Neural crest cell (in vitro differentiated cells): ENCODE results near the gene IMPA2. TPM values are rescaled to one million over a fixed set of nuclear protein-coding genes. Genes with fewer than 3 reads are reported as not detected.

Experiments used
- DNase-seq: peaks from one replicate; pipeline ENCODE4 v3.0.0; 2021; ENCODE audit warnings: low read depth, mixed read lengths, low spot score
- H3K27ac Mint-ChIP-seq: one replicate; pipeline ENCODE4 v1.8.0; 2021; ENCODE audit warnings: mild to moderate bottlenecking, mixed read lengths; ENCODE audit not compliant: unreplicated experiment
- H3K27me3 Mint-ChIP-seq: 2 replicates; pipeline ENCODE4 v1.8.0; 2021; ENCODE audit warnings: low read depth, mild to moderate bottlenecking, mixed read lengths
- H3K36me3 Mint-ChIP-seq: 2 replicates; pipeline ENCODE4 v1.8.0; 2021; ENCODE audit warnings: low read depth, mild to moderate bottlenecking, mixed read lengths
- H3K4me1 Mint-ChIP-seq: 2 replicates; pipeline ENCODE4 v1.8.0; 2021; ENCODE audit warnings: mixed read lengths
- H3K4me3 Mint-ChIP-seq: one replicate; pipeline ENCODE4 v1.8.0; 2021; ENCODE audit warnings: mild to moderate bottlenecking, mixed read lengths
- H3K9me3 Mint-ChIP-seq: 2 replicates; pipeline ENCODE4 v1.8.0; 2021; ENCODE audit warnings: mixed read lengths
- total RNA-seq: library from RNA; stranded (reverse); gene quantifications from 2 replicates; pipeline ENCODE4 v1.2.1, GENCODE V29; 2021
- TF ChIP-seq, protein P1 (sequence below): fragments of 200-600 bp; sonication (generic); conservative IDR thresholded peaks from 2 replicates; pipeline ENCODE4 v1.5.0; 2021; ENCODE audit warnings: antibody characterized with exemption, mild to moderate bottlenecking

The IMPA2 gene
- total RNA-seq, 1 donor from 2014 or later, result 51.3 TPM

DNA sequence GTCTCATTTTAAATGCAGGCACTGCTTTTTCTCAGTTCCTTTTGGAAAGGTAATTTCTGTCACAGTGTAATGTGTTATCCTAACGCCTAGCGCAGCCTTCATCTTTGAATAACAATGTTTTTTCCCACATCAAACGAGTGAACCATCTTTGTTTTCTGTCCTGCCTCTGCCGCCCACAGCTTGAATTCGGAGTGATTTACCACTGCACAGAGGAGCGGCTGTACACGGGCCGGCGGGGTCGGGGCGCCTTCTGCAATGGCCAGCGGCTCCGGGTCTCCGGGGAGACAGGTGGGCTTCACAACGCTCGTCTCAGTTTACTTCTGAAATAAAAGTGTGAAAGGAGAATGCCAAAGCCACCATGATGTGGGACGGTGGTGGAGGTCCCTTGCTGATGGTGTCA lies 32.8 kb downstream of the IMPA2 start:
- H3K4me3 Mint-ChIP-seq, result no peak overlapping the region
- H3K27ac Mint-ChIP-seq, result no peak overlapping the region
- no peaks in the 10 kb centered on the region for H3K9me3 Mint-ChIP-seq
- TF ChIP-seq, protein P1, sequence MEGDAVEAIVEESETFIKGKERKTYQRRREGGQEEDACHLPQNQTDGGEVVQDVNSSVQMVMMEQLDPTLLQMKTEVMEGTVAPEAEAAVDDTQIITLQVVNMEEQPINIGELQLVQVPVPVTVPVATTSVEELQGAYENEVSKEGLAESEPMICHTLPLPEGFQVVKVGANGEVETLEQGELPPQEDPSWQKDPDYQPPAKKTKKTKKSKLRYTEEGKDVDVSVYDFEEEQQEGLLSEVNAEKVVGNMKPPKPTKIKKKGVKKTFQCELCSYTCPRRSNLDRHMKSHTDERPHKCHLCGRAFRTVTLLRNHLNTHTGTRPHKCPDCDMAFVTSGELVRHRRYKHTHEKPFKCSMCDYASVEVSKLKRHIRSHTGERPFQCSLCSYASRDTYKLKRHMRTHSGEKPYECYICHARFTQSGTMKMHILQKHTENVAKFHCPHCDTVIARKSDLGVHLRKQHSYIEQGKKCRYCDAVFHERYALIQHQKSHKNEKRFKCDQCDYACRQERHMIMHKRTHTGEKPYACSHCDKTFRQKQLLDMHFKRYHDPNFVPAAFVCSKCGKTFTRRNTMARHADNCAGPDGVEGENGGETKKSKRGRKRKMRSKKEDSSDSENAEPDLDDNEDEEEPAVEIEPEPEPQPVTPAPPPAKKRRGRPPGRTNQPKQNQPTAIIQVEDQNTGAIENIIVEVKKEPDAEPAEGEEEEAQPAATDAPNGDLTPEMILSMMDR, result no peak
- H3K36me3 Mint-ChIP-seq, result peaks cover 5% of the 10 kb centered on the region
- peaks cover 26% of the 10 kb centered on the region for H3K4me1 Mint-ChIP-seq
- DNase-seq, result no peak
- no peaks in the 10 kb centered on the region for H3K27me3 Mint-ChIP-seq

DNA sequence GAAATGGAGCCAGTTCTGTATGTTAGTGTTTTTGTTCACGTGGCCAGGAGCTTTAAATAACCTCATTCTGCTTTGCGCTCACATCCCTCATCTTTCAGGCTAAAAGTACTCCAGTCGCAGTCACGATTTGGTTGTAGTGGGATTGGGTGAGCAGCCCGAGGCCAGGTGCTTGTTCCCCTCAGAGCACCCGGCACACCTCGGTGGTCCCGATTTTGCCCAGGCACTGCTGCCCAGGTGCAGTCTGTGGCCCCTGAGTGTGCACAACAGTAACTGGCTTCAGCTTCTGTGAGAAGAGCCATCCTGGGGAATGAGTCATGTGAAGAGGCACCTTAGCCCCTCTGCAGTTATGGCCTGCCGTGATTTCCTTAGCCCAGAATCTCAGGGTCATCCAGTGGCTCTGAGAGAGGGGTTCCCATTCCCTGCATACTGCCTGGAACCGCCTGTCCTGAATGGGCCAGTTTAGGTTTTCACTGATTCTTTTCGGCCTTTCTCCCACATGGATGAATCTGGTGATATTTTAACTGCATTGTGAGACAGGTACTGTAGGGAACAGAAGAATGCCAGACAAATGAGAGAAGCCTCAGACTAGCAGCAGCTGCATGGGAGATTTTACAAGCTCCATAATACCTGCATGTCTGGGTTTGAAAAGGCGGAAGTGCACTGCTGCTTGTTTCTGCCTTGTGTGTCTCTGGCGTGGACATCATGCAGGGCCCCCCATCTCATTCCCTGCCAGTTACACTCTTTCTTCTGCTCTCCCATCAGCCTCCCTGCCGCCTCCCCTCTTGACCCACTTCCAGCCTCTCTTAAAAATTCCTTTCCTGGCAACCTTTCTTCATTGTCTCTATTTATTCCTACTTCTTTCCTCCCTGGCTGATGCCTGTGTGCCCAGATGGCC lies 33.5 kb downstream of the IMPA2 start:
- Mint-ChIP-seq H3K27me3 (no peaks in the 10 kb centered on the region), H3K36me3 (peaks cover 5% of the 10 kb centered on the region), H3K4me3 (no peak overlapping the region), H3K4me1 (peaks cover 26% of the 10 kb centered on the region), H3K27ac (peak overlapping the region; percentile 67), H3K9me3 (no peaks in the 10 kb centered on the region)
- DNase-seq, result no peak
- TF ChIP-seq, protein P1, result no peak

DNA sequence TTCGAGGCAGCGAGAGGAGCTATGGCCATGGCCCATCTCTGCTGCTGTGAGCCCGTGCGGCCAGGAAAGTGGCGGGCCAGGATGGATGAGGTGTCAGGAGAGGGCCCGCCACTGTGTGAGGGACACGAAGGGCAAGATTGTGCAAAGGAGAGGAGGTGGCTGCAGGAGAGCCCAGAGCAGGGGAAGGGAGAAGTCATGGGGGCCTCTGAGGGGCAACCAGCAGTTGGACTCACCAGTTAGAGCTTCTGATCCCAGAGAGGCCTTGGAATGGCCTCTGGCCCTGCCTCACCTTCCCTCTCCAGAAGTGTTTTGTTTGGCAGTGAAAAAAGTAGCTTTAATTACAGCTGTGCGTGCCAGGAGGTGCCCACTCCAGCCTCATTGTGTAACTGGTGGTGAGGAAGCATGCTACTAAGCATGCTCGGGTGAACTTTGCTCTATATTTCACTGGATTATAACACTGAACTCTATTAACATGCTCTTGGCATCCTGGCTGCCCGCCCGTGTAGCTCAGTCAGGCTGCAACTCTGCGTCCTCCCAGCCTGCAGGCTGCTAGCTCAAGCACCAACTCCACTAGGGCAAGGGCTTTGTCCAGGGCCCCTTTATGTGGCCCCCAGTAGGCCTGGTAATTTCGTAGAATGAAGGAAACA lies 34.2 kb downstream of the IMPA2 start:
- Mint-ChIP-seq H3K36me3 (peaks cover 5% of the 10 kb centered on the region), H3K27me3 (no peaks in the 10 kb centered on the region), H3K9me3 (no peaks in the 10 kb centered on the region), H3K27ac (peak overlapping the region; percentile 67), H3K4me1 (peaks cover 26% of the 10 kb centered on the region), H3K4me3 (no peak overlapping the region)
- TF ChIP-seq, protein P1, result no peak
- no peak for DNase-seq

DNA sequence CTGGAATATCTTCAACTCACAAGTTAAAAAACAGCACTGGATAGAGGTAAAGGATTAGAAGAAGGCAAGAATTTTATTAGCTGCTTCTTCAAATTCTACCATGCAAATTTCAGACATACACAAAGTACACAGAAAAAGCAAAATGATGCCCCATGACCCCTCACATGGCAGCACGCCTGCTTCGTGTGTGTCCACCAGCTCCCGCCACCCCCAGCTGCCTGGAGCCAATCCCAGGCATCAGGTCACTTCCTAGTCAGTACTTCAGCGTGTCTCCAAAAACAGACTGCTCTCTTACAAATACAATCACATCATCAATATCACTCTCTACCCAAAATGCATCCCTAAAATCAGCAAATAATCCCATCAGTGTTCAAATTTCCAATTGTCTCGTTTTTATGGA lies 35.8 kb downstream of the IMPA2 start:
- no peaks in the 10 kb centered on the region for H3K27me3 Mint-ChIP-seq
- peaks cover 5% of the 10 kb centered on the region for H3K36me3 Mint-ChIP-seq
- peaks cover 26% of the 10 kb centered on the region for H3K4me1 Mint-ChIP-seq
- no peak overlapping the region for H3K4me3 Mint-ChIP-seq
- no peaks in the 10 kb centered on the region for H3K9me3 Mint-ChIP-seq
- TF ChIP-seq, protein P1, result no peak
- no peak overlapping the region for H3K27ac Mint-ChIP-seq
- no peak for DNase-seq

DNA sequence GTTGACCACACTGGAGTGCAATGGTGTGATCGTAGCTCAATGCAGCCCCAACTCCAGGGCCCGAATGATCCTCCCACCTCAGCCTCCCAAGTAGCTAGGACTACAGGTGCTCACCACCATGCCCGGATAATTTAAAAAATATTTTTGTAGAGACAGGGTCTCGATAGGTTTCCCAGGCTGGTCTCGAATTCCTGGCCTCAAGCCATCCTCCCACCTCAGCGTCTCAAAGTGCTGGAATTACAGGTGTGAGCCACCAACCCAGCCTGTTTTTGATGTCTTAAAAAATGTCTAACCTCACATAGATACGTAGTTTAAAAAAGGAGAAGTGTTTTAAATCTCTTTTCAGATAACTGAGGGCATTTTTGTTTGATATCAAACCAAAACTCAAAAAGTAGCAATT lies 37.6 kb downstream of the IMPA2 start:
- H3K36me3 Mint-ChIP-seq, result peaks cover 5% of the 10 kb centered on the region
- no peak overlapping the region for H3K4me3 Mint-ChIP-seq
- H3K27ac Mint-ChIP-seq, result no peak overlapping the region
- no peaks in the 10 kb centered on the region for H3K9me3 Mint-ChIP-seq
- peaks cover 14% of the 10 kb centered on the region for H3K4me1 Mint-ChIP-seq
- DNase-seq, result no peak
- TF ChIP-seq, protein P1, result no peak
- H3K27me3 Mint-ChIP-seq, result no peaks in the 10 kb centered on the region
